Calu3 (cell line): Measurements from ENCODE around the gene AFF2. TPM values are rescaled to one million over a fixed set of nuclear protein-coding genes. Genes with fewer than 3 reads are reported as not detected.

Source experiments
- BruUV-seq: library from RNA; stranded (reverse); fragments of 400-500 nt; replicated peaks from 2 replicates; lab custom pipeline; 2021; lab: Mats Ljungman, UMichigan
- CTCF ChIA-PET: fragments of 300-600 bp; sonication (Branson Sonifier 250); formaldehyde crosslinking; loops from one replicate; lab custom pipeline; 2022; ENCODE audit warnings: antibody characterized with exemption; lab: Charles Lee
- DNase-seq: peaks from one replicate; pipeline ENCODE4 v3.0.0; 2022
- H3K27ac Mint-ChIP-seq: one replicate; pipeline ENCODE4 v1.8.0; 2022; ENCODE audit warnings: mixed read lengths; ENCODE audit not compliant: unreplicated experiment
- H3K27me3 Mint-ChIP-seq: one replicate; pipeline ENCODE4 v1.8.0; 2022; ENCODE audit warnings: mixed read lengths; ENCODE audit not compliant: unreplicated experiment
- H3K36me3 Mint-ChIP-seq: one replicate; pipeline ENCODE4 v1.8.0; 2022; ENCODE audit warnings: mild to moderate bottlenecking, moderate library complexity, mixed read lengths; ENCODE audit not compliant: insufficient read depth, unreplicated experiment
- H3K4me1 Mint-ChIP-seq: one replicate; pipeline ENCODE4 v1.8.0; 2022; ENCODE audit warnings: mild to moderate bottlenecking, low read depth, mixed read lengths; ENCODE audit not compliant: unreplicated experiment
- H3K4me3 Mint-ChIP-seq: one replicate; pipeline ENCODE4 v1.8.0; 2022; ENCODE audit warnings: mild to moderate bottlenecking, low read depth, moderate library complexity, mixed read lengths; ENCODE audit not compliant: unreplicated experiment
- H3K9me3 Mint-ChIP-seq: one replicate; pipeline ENCODE4 v1.8.0; 2022; ENCODE audit warnings: low read depth, mixed read lengths; ENCODE audit not compliant: unreplicated experiment
- intact Hi-C: fragments of 100-400 bp; cut with micrococcal nuclease; formaldehyde crosslinking; loops from one replicate; pipeline ENCODE4 v1.10.0; 2022; ENCODE audit not compliant: unreplicated experiment
- total RNA-seq: library from RNA; stranded (reverse); gene quantifications from 2 replicates; pipeline ENCODE4 v1.2.3, GENCODE V29; 2022
- TF ChIP-seq, protein P1 (sequence below): fragments of 200-600 bp; IDR thresholded peaks from one replicate; pipeline ENCODE4 v1.8.0; 2022; ENCODE audit warnings: antibody characterized with exemption; ENCODE audit not compliant: unreplicated experiment

Gene AFF2
- total RNA-seq, 1 experiment from 2014 or later, result 0.17 TPM

DNA sequence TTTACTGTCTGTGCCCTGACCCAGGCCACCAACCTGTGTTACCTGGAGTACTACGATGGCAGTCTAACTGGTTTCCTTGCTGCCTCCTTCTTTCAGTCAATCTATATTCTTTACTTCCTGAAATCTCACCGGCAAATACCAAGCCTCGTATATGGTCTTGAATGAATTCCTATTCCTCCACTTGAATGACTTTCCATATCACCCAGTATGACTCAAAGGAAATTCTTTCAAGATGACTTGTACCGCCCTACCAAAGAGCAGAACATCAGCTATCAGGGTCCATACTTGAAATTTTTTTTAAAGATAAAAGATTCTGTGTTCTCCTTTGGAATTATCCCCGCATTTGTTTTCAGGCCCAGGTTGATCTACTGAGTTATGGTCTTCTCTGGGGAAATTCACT lies 378.0 kb downstream of the AFF2 start:
- intact Hi-C loops, result no loop called here
- CTCF ChIA-PET, result no interaction called here
- no peak overlapping the region for H3K4me3 Mint-ChIP-seq
- no peaks in the 10 kb centered on the region for H3K36me3 Mint-ChIP-seq
- H3K27ac Mint-ChIP-seq, result no peak overlapping the region
- DNase-seq, result no peak
- no peaks in the 10 kb centered on the region for H3K27me3 Mint-ChIP-seq
- TF ChIP-seq, protein P1, sequence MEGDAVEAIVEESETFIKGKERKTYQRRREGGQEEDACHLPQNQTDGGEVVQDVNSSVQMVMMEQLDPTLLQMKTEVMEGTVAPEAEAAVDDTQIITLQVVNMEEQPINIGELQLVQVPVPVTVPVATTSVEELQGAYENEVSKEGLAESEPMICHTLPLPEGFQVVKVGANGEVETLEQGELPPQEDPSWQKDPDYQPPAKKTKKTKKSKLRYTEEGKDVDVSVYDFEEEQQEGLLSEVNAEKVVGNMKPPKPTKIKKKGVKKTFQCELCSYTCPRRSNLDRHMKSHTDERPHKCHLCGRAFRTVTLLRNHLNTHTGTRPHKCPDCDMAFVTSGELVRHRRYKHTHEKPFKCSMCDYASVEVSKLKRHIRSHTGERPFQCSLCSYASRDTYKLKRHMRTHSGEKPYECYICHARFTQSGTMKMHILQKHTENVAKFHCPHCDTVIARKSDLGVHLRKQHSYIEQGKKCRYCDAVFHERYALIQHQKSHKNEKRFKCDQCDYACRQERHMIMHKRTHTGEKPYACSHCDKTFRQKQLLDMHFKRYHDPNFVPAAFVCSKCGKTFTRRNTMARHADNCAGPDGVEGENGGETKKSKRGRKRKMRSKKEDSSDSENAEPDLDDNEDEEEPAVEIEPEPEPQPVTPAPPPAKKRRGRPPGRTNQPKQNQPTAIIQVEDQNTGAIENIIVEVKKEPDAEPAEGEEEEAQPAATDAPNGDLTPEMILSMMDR, result no peak
- no peaks in the 10 kb centered on the region for H3K9me3 Mint-ChIP-seq
- no peaks in the 10 kb centered on the region for H3K4me1 Mint-ChIP-seq
- no TSS peak for BruUV-seq

DNA sequence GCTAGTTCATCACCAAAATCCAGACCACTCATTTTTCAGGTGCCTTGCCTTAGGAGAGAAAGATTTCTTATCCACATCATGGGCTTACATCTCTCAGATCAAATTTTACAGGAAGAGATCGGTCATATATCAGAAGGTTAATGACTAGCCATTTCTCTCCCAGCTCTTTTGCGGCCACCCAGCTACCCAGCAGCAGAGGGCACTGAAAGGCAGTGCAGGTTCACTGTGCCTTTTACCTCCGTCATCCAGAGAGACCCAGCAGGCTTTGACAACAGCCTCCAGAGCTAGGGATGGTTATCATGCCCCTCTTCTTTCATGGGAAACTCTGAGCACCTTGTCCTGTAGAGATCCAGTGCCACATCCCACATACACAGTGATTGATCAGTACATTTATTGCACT lies 384.8 kb downstream of the AFF2 start:
- DNase-seq, result no peak
- CTCF ChIA-PET, result no interaction called here
- Mint-ChIP-seq H3K27ac (no peak overlapping the region), H3K4me3 (no peak overlapping the region), H3K4me1 (no peaks in the 10 kb centered on the region), H3K27me3 (no peaks in the 10 kb centered on the region), H3K36me3 (no peaks in the 10 kb centered on the region), H3K9me3 (no peaks in the 10 kb centered on the region)
- no TSS peak for BruUV-seq
- TF ChIP-seq, protein P1, result no peak
- intact Hi-C loops, result no loop called here

DNA sequence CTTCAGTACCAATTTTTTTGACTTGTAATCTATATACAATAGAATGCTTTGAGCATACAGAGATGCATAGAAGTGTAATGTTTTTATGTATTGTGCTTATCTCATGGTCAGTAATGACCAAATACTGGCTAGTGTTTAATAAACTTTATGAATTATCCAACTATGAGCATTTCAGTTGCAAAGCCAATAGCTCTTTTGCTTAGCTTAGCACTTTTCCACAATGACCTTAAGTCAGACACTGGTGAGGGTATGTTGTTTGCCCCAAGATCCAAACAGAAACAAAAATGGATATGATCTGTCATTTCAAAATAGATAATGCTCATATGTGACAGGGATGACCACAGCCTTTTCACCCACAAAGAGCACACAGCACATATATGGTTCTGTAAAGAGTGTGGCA lies 393.0 kb downstream of the AFF2 start:
- no peaks in the 10 kb centered on the region for H3K36me3 Mint-ChIP-seq

DNA sequence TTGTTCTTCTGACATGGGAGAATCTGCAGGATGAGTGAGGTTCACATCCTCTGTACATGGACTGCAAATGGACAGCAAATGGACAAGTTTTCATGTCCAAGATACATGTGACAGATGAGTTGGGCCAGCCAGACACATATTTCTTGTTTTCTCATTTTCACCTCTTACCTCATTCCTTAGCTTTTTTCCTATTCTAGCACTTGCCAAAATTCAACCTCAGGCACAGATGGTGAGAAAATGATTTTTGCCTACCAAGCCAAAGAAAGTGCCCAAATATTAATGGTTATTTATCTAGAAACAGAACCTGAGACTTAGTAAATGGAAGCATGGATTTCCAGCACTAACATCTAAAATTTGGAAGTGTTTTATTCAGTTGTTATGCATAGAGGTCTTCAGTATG lies 402.2 kb downstream of the AFF2 start:
- no peaks in the 10 kb centered on the region for H3K27me3 Mint-ChIP-seq
- DNase-seq, result no peak
- TF ChIP-seq, protein P1, result no peak
- intact Hi-C loops, result no loop called here
- H3K9me3 Mint-ChIP-seq, result peaks cover 8% of the 10 kb centered on the region
- H3K4me3 Mint-ChIP-seq, result no peak overlapping the region
- no peak overlapping the region for H3K27ac Mint-ChIP-seq
- no peaks in the 10 kb centered on the region for H3K4me1 Mint-ChIP-seq
- CTCF ChIA-PET, result interaction anchor here (0.6 kb wide), 1 partner anchor 530 kb away, joined by 3 read pairs; no protein-coding TSS in a partner anchor
- no peaks in the 10 kb centered on the region for H3K36me3 Mint-ChIP-seq
- no TSS peak for BruUV-seq

More for the DNA sequence above, 393.0 kb downstream of the AFF2 start:
- H3K27ac Mint-ChIP-seq, result no peak overlapping the region
- TF ChIP-seq, protein P1, result no peak
- CTCF ChIA-PET, result no interaction called here
- H3K4me3 Mint-ChIP-seq, result no peak overlapping the region
- H3K27me3 Mint-ChIP-seq, result no peaks in the 10 kb centered on the region
- peaks cover 2% of the 10 kb centered on the region for H3K9me3 Mint-ChIP-seq
- intact Hi-C loops, result no loop called here
- no peaks in the 10 kb centered on the region for H3K4me1 Mint-ChIP-seq
- BruUV-seq, result no TSS peak
- no peak for DNase-seq
